PC-3 (cell line): ENCODE results near the gene SCYGR4.

Source experiments
- CTCF ChIP-seq: fragments of 300-600 bp; sonication (generic); conservative IDR thresholded peaks from 2 replicates; pipeline ENCODE4 v1.5.1; 2017; ENCODE audit warnings: antibody characterized with exemption, low read depth, mild to moderate bottlenecking, low read length
- EZH2 ChIP-seq: fragments of 300-600 bp; sonication (generic); IDR thresholded peaks from one replicate; pipeline ENCODE4 v1.6.1; 2017; ENCODE audit warnings: antibody characterized with exemption, mild to moderate bottlenecking, low read length; ENCODE audit not compliant: unreplicated experiment
- EZH2phosphoT487 ChIP-seq: fragments of 300-600 bp; sonication (generic); IDR thresholded peaks from 2 replicates; pipeline ENCODE4 v1.6.1; 2018; ENCODE audit warnings: mild to moderate bottlenecking, antibody characterized with exemption, low read length, borderline replicate concordance

- TF ChIP-seq CTCF (no peak), EZH2phosphoT487 (no peak), EZH2 (no peak)
These were observed 1.4 kb upstream of the SCYGR4 start for GRCh38 chr2:227615906-227616305.
